DMS114 treated with DMSO at 0.1 percent for 48 hours (cell line): Measurements from ENCODE around the gene SEMA4B.

Experiments
- DNase-seq: peaks from one replicate; lab custom pipeline; 2025; ENCODE audit not compliant: unreplicated experiment; lab: John Stamatoyannopoulos, UW

Gene SEMA4B

GRCh38 chr15:90225047-90225446 lies 23.9 kb downstream of the SEMA4B start:
- no peak for DNase-seq

GRCh38 chr15:90225504-90226234 lies 24.5 kb downstream of the SEMA4B start:
- DNase-seq = no peak

- DNase-seq = no peak
These were observed 26.2 kb downstream of the SEMA4B start for GRCh38 chr15:90227336-90227735.

- DNase-seq = no peak
These were observed 27.0 kb downstream of the SEMA4B start for GRCh38 chr15:90227816-90228772.

- no peak for DNase-seq
These were observed 27.8 kb downstream of the SEMA4B start for GRCh38 chr15:90228960-90229359.

GRCh38 chr15:90230071-90230494 lies 29.0 kb downstream of the SEMA4B start:
- no peak for DNase-seq

DNA sequence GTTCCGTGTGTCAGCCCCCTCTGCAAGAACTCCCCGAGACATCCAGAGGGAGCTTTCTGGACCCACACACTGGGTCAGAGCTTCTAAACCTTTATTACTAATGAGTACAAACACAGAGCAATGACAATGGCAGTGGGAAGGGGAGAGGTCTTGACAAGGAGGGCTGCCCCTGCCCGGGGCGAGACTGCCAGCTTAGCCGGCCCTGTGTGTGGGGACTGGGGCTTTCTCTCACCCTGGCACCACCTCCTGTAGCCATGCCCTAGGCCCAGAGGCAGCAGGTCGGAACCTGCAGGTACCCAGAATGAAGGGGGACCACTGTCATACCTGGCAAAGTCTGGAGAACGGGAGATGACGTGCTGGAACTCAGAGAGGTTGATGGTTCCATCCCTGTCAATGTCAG lies 29.5 kb downstream of the SEMA4B start:
- DNase-seq = no peak

GRCh38 chr15:90231028-90232017 lies 30.2 kb downstream of the SEMA4B start:
- no peak for DNase-seq

DNA sequence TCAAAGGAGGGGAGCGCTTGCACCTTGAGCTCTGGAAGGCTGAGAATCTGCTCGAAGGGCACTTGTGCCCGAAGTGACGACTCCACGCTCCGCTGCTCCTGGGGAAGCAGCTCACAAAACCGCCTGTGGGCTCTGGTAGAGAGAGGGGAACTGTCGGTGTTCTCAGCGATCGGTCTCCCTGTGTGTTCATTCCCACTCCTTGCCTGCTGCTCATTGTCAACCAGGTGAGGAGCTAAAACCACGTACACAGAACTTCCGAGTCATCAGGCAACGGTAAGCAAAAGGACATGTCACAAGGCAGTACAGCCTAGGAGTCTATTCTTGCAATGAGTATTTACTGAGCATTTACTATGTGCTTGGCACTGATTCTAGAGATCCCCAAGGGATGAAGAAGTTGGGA lies 31.1 kb downstream of the SEMA4B start:
- no peak for DNase-seq

DNA sequence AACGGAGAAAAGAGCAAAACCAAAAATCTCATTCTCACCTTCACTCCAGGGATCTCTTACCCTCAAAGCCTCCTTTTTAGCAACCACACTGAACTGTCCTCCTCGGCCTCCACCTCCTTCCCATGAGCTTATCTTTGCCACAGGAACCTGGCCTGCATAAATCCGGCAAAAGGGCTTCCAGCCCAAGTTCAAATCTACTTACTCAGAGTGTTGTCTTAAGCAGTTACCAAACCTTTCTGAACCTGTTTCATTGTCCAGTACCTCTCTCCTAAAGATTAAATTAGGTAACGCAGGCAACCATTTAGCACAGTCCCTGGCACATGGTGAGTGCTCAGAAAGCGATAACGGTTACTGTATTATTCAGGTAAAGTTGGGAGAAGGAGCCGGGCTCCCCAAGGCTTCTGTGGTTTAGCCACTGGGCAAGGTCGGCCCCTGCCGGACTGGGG lies 31.8 kb downstream of the SEMA4B start:
- no peak for DNase-seq

GRCh38 chr15:90233387-90234095 lies 32.4 kb downstream of the SEMA4B start, which contains the start of gene CIB1:
Gene CIB1 (minus strand): TSS chr15:90233941. CDS start chr15:90233885, 56 bp downstream.
- peak; percentile 86 for DNase-seq

GRCh38 chr15:90234096-90234988 lies 33.2 kb downstream of the SEMA4B start, which contains the start of gene GDPGP1:
Gene GDPGP1 (plus strand): TSS chr15:90234209. CDS start chr15:90240909, 6,700 bp downstream.
- DNase-seq = no peak

DNA sequence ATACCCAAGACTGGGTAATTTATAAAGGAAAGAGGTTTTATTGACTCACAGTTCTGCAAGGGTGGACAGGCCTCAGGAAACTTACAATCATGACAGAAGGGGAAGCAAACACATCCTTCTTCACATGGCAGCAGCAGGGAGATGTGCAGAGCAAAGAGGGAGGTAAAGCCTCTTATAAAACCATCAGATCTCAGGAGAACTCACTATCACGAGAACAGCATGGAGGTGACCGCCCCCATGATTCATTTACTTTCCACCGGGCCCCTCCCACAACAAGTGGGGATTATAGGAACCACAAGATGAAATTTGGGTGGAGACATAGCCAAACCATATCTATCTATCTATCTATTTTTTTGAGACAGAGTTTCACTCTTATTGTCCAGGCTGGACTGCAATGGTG lies 38.2 kb downstream of the SEMA4B start:
- DNase-seq = no peak

- DNase-seq = no peak
These were observed 39.7 kb downstream of the SEMA4B start for GRCh38 chr15:90240856-90241255.

DNA sequence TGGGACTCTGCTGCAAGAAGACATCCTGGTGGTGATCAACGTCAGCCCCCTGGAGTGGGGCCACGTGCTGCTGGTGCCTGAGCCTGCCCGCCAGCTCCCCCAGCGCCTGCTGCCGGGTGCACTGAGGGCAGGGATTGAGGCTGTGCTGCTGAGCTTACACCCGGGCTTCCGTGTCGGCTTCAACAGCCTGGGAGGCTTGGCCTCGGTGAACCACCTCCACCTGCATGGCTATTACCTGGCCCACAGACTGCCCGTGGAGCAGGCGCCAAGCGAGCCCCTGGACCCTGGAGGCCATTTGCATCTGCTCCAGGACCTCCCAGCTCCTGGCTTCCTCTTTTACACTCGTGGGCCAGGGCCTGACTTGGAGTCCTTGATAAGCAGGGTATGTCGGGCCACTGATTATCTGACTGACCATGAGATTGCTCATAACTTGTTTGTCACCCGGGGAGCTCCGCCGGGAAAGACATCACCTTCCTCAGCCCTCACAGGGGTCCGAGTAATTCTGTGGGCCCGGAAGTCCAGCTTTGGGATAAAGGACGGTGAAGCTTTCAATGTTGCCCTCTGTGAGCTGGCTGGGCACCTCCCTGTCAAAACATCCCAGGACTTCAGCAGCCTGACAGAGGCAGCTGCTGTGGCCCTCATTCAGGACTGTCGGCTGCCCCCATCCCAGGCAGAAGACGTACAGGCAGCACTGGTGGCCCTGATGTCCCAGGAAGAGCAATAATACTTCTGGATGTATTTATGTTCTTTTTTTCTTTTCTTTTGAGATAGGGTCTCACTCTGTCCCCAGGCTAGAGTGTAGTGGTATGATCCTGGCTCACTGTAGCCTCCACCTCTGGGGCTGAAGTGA lies 40.4 kb downstream of the SEMA4B start:
- no peak for DNase-seq

- DNase-seq = no peak
These were observed 43.0 kb downstream of the SEMA4B start for GRCh38 chr15:90243943-90244639.

DNA sequence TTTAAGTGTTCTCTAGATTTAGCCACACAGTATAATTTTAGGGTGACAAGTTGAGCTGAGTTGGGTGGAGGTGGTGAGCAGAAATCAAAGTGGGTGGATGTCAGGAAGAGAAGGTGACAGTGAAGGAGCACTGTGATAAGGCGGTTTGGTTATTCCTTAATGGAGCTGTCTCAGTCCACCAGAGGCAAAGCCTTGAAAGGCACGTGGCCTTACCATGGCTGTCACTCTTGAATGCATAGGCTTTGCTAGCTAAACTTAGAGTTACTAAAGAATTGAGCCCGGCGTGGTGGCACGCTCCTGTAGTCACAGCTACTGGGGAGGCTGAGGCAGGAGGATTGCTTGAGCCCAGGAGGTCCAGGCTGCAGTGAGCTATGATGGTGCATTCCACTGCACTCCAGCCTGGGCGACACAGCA lies 47.7 kb downstream of the SEMA4B start:
- DNase-seq = no peak
